GM12892 (cell line): ENCODE results near the gene CCDC86.

ENCODE experiments used
- POLR2A ChIP-seq: IDR thresholded peaks from 2 replicates; pipeline ENCODE4 v1.6.1; 2011; ENCODE audit warnings: low read depth, low read length, control low read depth
- POLR2AphosphoS5 ChIP-seq: IDR thresholded peaks from 2 replicates; pipeline ENCODE4 v1.6.1; 2011; ENCODE audit warnings: low read depth, low read length, control low read depth

GRCh38 chr11:60864856-60865513 lies 23.1 kb downstream of the CCDC86 start:
- no peak for TF ChIP-seq POLR2AphosphoS5
- no peak for TF ChIP-seq POLR2A
